ENCODE measurements around the gene RCE1.
A peak's percentile ranks its signal among the peaks of the same experiment; 100 is the strongest.

Gene RCE1

DNA sequence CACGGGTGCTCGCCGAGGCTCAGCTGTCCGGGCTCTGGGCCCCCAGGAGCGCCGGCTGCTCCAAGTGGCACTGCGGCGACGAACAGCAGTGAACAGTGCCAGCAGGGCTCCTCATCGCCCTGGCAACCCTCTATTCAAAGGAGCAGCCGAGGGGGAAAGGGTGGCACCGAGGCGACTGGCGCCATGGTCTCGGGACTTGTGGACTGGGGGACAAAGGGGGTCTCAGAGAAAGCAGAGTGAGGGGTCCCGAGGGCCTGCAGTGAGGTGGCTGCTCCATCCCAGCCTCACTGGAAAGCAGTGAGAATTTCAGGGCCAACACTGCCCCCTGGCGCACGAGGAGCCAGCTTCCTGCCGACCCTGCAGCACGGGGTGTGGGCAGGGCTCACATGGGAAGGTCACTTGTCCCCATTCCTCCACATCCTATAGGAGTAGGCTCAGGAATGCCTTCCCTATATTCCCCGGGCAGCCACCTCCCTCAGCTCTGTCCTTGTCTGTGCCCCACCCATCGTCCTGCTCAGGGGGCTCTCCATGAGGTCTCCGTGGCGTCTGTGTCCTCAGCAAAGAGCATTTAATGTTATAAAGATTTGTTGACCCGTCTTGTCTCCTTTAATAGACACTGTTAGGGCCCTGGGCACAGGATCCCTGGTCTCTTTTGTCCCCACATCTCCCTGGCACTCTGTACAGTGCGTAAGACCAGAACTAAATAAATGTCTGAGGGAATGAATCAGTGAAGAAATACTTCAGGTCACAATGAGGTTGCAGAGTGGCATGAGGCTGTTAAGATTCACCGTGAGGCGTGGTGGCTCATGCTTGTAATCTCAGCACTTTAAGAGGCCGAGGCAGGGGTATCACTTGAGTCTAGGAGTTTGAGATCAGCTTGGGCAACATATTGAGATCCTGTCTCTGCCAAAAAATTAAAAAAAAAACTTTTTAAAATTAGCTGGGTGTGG, 40.0 kb downstream of the RCE1 start:
- TF ChIP-seq, protein P1, sequence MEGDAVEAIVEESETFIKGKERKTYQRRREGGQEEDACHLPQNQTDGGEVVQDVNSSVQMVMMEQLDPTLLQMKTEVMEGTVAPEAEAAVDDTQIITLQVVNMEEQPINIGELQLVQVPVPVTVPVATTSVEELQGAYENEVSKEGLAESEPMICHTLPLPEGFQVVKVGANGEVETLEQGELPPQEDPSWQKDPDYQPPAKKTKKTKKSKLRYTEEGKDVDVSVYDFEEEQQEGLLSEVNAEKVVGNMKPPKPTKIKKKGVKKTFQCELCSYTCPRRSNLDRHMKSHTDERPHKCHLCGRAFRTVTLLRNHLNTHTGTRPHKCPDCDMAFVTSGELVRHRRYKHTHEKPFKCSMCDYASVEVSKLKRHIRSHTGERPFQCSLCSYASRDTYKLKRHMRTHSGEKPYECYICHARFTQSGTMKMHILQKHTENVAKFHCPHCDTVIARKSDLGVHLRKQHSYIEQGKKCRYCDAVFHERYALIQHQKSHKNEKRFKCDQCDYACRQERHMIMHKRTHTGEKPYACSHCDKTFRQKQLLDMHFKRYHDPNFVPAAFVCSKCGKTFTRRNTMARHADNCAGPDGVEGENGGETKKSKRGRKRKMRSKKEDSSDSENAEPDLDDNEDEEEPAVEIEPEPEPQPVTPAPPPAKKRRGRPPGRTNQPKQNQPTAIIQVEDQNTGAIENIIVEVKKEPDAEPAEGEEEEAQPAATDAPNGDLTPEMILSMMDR (IDR thresholded peaks at IDR 0.05), result peak; percentile 45

DNA sequence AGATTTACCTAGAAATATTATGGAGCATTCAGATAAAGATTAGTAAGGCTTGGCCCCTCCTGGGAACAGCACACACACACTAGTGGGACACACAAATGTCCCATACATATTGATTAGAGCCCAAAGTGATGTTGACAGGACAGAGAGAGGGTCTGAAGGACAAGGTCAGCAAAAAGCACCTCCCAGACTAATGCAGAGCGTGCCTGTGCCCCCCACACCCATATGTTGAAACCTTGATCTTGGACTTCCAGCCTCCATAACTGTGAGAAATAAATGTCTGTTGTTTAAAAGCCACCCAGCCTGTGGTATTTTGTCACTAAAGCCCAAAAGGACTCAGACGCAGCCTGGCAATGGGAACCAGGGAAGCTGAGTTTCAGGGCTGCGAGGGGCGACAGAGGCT, 41.2 kb downstream of the RCE1 start:
- TF ChIP-seq, protein P1 (IDR thresholded peaks at IDR 0.05), result no peak

DNA sequence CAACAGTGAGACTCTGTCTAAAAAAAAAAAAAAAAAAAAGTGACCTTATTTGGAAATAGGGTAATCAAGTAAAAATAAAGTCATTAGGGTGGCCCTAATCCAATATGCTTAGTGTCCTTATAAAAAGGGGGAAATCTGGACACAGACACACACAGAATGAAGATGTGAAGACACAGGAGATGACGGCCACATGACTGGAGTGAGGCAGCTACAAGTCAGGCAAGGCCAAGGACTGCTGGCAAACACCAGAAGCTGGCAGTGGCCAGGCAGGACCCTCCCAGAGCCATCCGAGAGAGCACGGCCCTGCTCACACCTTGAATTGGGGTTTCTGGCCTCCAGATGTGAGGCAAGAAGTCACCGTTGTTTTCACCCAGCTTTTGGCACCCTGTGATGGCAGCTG, 42.2 kb downstream of the RCE1 start:
- TF ChIP-seq, protein P1 (IDR thresholded peaks at IDR 0.05), result no peak

DNA sequence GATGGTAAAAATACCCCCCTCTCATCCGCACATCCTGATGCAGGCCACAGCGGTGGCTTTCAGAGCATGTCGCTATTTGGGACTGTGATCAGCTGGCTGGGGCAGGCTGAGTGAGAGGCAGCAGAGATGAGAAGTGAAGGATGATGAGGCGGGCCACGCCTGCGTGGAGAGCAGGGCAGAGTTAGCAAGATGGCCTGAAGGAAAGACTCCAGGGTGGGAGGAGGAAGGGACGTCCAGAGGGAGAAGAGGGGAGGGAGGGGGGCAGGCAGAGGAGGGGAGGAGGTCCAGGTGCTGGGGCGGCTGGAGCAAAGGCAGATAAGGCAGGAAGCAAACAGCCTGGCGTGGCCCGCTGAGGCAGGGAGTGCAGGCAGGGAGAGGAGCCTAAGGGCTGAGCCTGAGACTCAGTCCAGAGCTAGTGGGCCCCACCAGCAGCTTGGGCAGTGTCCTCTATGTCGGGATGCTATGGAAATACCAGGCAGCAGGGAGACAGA, 42.8 kb downstream of the RCE1 start:
- TF ChIP-seq, protein P1 (IDR thresholded peaks at IDR 0.05), result no peak

DNA sequence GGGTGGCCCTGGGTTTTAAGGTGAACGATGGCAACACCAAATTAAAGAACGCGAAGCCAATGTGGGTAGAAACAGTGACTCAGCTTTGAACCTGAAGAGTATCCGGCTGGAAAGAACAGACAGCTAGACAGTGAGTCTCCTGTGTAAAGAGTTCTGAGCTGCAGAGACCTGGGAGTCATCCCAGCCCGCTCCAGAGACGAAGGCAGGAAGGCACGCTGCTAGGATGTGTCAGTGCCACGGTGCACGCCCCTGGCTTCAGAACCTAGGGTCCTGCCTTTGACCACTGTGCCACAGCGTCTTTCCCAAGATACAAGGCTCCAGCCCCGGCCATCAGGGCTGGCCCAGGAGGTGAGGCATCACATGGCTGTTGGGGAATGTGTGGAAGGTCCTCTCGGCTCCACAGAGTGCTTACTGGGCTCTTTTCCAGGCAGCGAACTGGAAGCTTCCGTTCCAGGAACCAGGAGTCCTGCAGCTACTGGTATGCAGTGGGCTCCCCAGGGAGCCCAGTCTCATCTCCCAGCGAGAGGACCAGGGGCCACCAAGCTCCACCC, 43.5 kb downstream of the RCE1 start:
- TF ChIP-seq, protein P1 (IDR thresholded peaks at IDR 0.05), result no peak

DNA sequence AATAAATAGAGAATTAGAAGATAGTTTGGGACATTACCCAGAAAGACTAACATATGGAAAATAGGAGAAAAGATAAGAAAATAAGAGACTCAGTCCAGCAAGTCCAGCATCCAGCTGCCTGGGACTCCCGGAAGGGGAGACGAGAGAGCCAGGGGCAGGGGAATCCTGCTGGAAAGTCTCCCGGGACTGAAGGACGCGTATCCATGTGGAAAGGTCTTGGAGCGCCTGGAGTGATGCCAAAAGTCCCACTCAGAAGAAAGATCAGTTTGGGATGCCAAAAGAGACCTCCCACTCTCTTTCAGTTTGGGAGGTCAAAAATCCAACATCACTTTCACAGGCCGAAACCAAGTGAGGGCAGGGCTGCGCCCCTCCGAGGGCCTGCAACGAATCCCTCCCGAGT, 44.3 kb downstream of the RCE1 start:
- TF ChIP-seq, protein P1 (IDR thresholded peaks at IDR 0.05), result no peak

DNA sequence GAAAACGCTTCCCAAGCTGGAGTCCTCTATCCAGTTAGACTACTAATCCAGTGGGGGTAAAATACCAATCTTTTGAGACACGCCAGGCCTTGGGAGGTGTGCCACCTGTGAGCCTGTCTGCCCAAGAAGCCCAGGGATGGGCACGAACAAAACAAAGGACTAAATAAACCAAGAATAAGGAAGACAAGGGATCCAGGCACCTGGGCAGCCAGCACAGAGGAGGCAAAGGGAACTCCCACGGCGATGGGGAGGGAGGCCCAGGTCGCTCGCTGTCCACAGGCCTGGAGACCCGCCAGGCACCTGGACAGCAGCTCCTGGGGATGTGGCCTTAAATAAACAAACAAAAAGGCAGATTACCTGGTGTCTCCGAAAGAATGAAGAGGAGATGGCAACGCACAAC, 45.0 kb downstream of the RCE1 start:
- TF ChIP-seq, protein P1 (IDR thresholded peaks at IDR 0.05), result no peak
